K562 (cell line): ENCODE data around the gene RNF227. TPM values are rescaled to one million over a fixed set of nuclear protein-coding genes. Genes with fewer than 3 reads are reported as not detected.

Experiments
- ATAC-seq: fragments of 200-7000 bp; cut with Tn5 transposase; 3 replicates; pipeline ENCODE4 v1.9.1; 2020; ENCODE audit warnings: moderate library complexity
- BruUV-seq: library from RNA; stranded (reverse); fragments of 400-500 nt; replicated peaks from 2 replicates; lab custom pipeline; 2021; lab: Mats Ljungman, UMichigan
- CTCF ChIA-PET: fragments of 300-600 bp; formaldehyde crosslinking; extraction: SDS; loops from one replicate; lab custom pipeline; 2021; ENCODE audit warnings: low intra/inter-chr PET ratio; lab: Yijun Ruan, JAX
- POLR2A ChIA-PET: fragments of 300-600, 350-650 bp; sonication (Branson Sonifier 250); formaldehyde crosslinking; extraction: SDS; loops from one replicate; lab custom pipeline; 2021; ENCODE audit warnings: antibody characterized with exemption, inconsistent platforms; lab: Yijun Ruan, JAX
- DNase-seq, 4 experiments: peaks; one replicate each; pipeline versions ENCODE4 v3.0.0 to v3.0.0-alpha.2; 2011 to 2018; ENCODE audit warnings: low spot score in 3 of 4, mixed read lengths in 3 of 4; ENCODE audit errors: extremely low read depth in 1 of 4
- FAIRE-seq: peaks from 2 replicates; lab custom pipeline; 2011; peaks lifted over from hg19 to GRCh38; lab: Jason Lieb, UNC
- H2AFZ ChIP-seq: 2 replicates; pipeline ENCODE4 v1.6.0; 2011; ENCODE audit warnings: low read depth, low read length, control low read depth, inconsistent platforms
- H3K27ac ChIP-seq: fragments of 200-600 bp; 3 replicates; pipeline ENCODE4 v1.8.0; 2011; ENCODE audit warnings: low read depth, mild to moderate bottlenecking, control low read depth, inconsistent platforms, low read length, moderate library complexity, mixed read lengths; ENCODE audit errors: extremely low read depth
- H3K27me3 ChIP-seq, 2 experiments: fragments of 300-600 bp in 1 of 2; 2 replicates in 1 of 2; 3 replicates in 1 of 2; pipeline versions ENCODE4 v1.6.0 to v1.8.0; 2011; ENCODE audit warnings: inconsistent platforms in 2 of 2, low read length in 2 of 2, mild to moderate bottlenecking in 1 of 2, mixed read lengths in 1 of 2, moderate library complexity in 1 of 2; ENCODE audit not compliant: control insufficient read depth in 2 of 2, insufficient read depth in 2 of 2
- H3K36me3 ChIP-seq: fragments of 300-600 bp; 3 replicates; pipeline ENCODE4 v1.8.0; 2011; ENCODE audit warnings: mild to moderate bottlenecking, low read length, inconsistent platforms; ENCODE audit not compliant: control insufficient read depth, insufficient read depth
- H3K4me1 ChIP-seq, 2 experiments: fragments of 200-600 bp in 1 of 2; replicated peaks in 1 of 2; 2 replicates in 1 of 2; 3 replicates in 1 of 2; pipeline versions ENCODE4 v1.5.1 to v1.8.0; 2011; ENCODE audit warnings: inconsistent platforms in 2 of 2, low read length in 2 of 2, mild to moderate bottlenecking in 1 of 2, mixed read lengths in 1 of 2, moderate library complexity in 1 of 2; ENCODE audit not compliant: control insufficient read depth in 2 of 2, insufficient read depth in 2 of 2
- H3K4me2 ChIP-seq: 2 replicates; pipeline ENCODE4 v1.6.1; 2011; ENCODE audit warnings: low read length, control low read depth, inconsistent platforms, mixed read lengths; ENCODE audit not compliant: insufficient read depth
- H3K4me3 ChIP-seq: fragments of 200-600 bp; sonication (generic), shearing (Covaris generic); 2 replicates; pipeline ENCODE4 v1.5.1; 2016; ENCODE audit warnings: control low read depth, inconsistent platforms
- H3K79me2 ChIP-seq: fragments of 200-600 bp; 3 replicates; pipeline ENCODE4 v1.8.0; 2011; ENCODE audit warnings: low read length, inconsistent platforms; ENCODE audit not compliant: control insufficient read depth, insufficient read depth
- H3K9ac ChIP-seq, 2 experiments: 2 replicates each; pipeline versions ENCODE4 v1.6.0 to v1.6.1; 2011; ENCODE audit warnings: low read depth in 2 of 2, low read length in 2 of 2, control low read depth in 1 of 2, inconsistent platforms in 1 of 2, mild to moderate bottlenecking in 1 of 2, mixed read lengths in 1 of 2; ENCODE audit not compliant: insufficient read depth in 1 of 2
- H3K9me1 ChIP-seq: one replicate; pipeline ENCODE4 v1.6.0; 2011; ENCODE audit warnings: inconsistent platforms, mild to moderate bottlenecking, low read length, moderate library complexity; ENCODE audit not compliant: control insufficient read depth, insufficient read depth
- H3K9me3 ChIP-seq: replicated peaks from 2 replicates; pipeline ENCODE4 v1.5.1; 2011; ENCODE audit warnings: low read depth, low read length, inconsistent platforms; ENCODE audit not compliant: control insufficient read depth, insufficient read depth
- H4K20me1 ChIP-seq: replicated peaks from 2 replicates; pipeline ENCODE4 v1.6.1; 2011; ENCODE audit warnings: low read length, inconsistent platforms, mixed read lengths; ENCODE audit not compliant: control insufficient read depth, insufficient read depth
- SRSF7 ChIP-seq: fragments of 200-400 bp; formaldehyde crosslinking; optimal IDR thresholded peaks from 2 replicates; pipeline ENCODE3; 2017; ENCODE audit warnings: mild to moderate bottlenecking, low read depth, low read length
- ZMIZ1 ChIP-seq, 2 experiments: fragments of 150-350 bp in 1 of 2; IDR thresholded peaks; 2 replicates each; pipeline ENCODE4 v1.6.1; 2012 to 2016; ENCODE audit warnings: low read depth in 2 of 2, low read length in 2 of 2, mild to moderate bottlenecking in 1 of 2, moderate library complexity in 1 of 2
- WGBS: fragments of 100-300 bp; shearing (Covaris generic); methylation state at CpG from one replicate; pipeline ENCODE4 v1.1.6; 2016; ENCODE audit warnings: low coverage, mixed read lengths; ENCODE audit not compliant: insufficient coverage; ENCODE audit errors: missing lambda C conversion rate; 5-methylcytosine and 5-hydroxymethylcytosine counted together
- in situ Hi-C: fragments of 300-500 bp; cut with MboI; formaldehyde crosslinking; loops from 4 replicates; pipeline ENCODE4 v1.15.0; 2018; ENCODE audit warnings: inconsistent platforms, mixed read lengths
- intact Hi-C: fragments of 100-400 bp; cut with micrococcal nuclease; formaldehyde crosslinking; loops from 2 replicates; pipeline ENCODE4 v1.14.2; 2022
- polyA plus RNA-seq, 8 experiments: library from polyadenylated mRNA; depleted of rRNA in 4 of 8; stranded (reverse) in 5 of 8; unstranded in 3 of 8; fragments of >200 nt; fragmentation: Nextera tagmentation in 2 of 8; fragmentation: Illumina TruSeq in 1 of 8; extraction: Ambion mirVana in 2 of 8; extraction: Trizol in 1 of 8; gene quantifications; 2 replicates each; pipeline versions ENCODE4 v1.2.1 to v1.2.3, GENCODE V29; 2011 to 2014; ENCODE audit warnings: inconsistent platforms in 1 of 8, missing spikeins in 1 of 8
- total RNA-seq, 7 experiments: library from RNA; depleted of rRNA in 6 of 7; stranded (reverse); fragments of >200 nt in 6 of 7; fragmentation: Illumina TruSeq in 2 of 7; extraction: Trizol in 2 of 7; gene quantifications; 2 replicates each; pipeline versions ENCODE4 v1.2.1 to v1.2.3, GENCODE V29; 2011 to 2021; ENCODE audit warnings: low replicate concordance in 1 of 7
- TF ChIP-seq, protein P1 (sequence below): fragments of 450-650 bp; IDR thresholded peaks from 2 replicates; pipeline ENCODE4 v1.6.1; 2016; ENCODE audit warnings: low read depth
- TF ChIP-seq, protein P2 (sequence below): fragments of 250-450 bp; sonication (Bioruptor Pico); IDR thresholded peaks from 2 replicates; pipeline ENCODE4 v1.5.0; 2021; ENCODE audit warnings: mild to moderate bottlenecking, moderate library complexity

The RNF227 gene
- total and polyA plus RNA-seq, 9 of the 15 experiments (the other 6 are each of a cell fraction or from before 2014, with no cell fraction given) = 1.1 to 6.7 (median 2.3) TPM

GRCh38 chr17:7922845-7923628 lies 6.9 kb upstream of the RNF227 start:
- 87% methylated on average over 19 of the region's 45 CpGs for WGBS
- Histone ChIP-seq H3K4me1 (peaks cover 0 to 6% of the 10 kb centered on the region in 2 experiments; a peak in 2 of 5 replicates), H3K4me2 (no peak overlapping the region), H3K27ac (no peak overlapping the region), H3K36me3 (no peaks in the 10 kb centered on the region), H4K20me1 (no peaks in the 10 kb centered on the region), H3K9ac (peak overlapping the region in 1 of 2 experiments; percentile 26; a peak in 1 of 4 replicates), H3K79me2 (no peaks in the 10 kb centered on the region), H3K9me3 (no peaks in the 10 kb centered on the region), H3K4me3 (no peak overlapping the region), H3K9me1 (no peaks in the 10 kb centered on the region), H2AFZ (no peak overlapping the region), H3K27me3 (no peaks in the 10 kb centered on the region)
- BruUV-seq = no TSS peak
- DNase-seq = no peak
- POLR2A ChIA-PET = interaction anchor here (0.6 kb wide), 1 partner anchor 12 kb away, joined by 3 read pairs; no protein-coding TSS in a partner anchor
- in situ Hi-C loops = no loop called here
- intact Hi-C loops = no loop called here
- CTCF ChIA-PET = no interaction called here
- no peak for ATAC-seq
- FAIRE-seq = no peak
- TF ChIP-seq, protein P1, sequence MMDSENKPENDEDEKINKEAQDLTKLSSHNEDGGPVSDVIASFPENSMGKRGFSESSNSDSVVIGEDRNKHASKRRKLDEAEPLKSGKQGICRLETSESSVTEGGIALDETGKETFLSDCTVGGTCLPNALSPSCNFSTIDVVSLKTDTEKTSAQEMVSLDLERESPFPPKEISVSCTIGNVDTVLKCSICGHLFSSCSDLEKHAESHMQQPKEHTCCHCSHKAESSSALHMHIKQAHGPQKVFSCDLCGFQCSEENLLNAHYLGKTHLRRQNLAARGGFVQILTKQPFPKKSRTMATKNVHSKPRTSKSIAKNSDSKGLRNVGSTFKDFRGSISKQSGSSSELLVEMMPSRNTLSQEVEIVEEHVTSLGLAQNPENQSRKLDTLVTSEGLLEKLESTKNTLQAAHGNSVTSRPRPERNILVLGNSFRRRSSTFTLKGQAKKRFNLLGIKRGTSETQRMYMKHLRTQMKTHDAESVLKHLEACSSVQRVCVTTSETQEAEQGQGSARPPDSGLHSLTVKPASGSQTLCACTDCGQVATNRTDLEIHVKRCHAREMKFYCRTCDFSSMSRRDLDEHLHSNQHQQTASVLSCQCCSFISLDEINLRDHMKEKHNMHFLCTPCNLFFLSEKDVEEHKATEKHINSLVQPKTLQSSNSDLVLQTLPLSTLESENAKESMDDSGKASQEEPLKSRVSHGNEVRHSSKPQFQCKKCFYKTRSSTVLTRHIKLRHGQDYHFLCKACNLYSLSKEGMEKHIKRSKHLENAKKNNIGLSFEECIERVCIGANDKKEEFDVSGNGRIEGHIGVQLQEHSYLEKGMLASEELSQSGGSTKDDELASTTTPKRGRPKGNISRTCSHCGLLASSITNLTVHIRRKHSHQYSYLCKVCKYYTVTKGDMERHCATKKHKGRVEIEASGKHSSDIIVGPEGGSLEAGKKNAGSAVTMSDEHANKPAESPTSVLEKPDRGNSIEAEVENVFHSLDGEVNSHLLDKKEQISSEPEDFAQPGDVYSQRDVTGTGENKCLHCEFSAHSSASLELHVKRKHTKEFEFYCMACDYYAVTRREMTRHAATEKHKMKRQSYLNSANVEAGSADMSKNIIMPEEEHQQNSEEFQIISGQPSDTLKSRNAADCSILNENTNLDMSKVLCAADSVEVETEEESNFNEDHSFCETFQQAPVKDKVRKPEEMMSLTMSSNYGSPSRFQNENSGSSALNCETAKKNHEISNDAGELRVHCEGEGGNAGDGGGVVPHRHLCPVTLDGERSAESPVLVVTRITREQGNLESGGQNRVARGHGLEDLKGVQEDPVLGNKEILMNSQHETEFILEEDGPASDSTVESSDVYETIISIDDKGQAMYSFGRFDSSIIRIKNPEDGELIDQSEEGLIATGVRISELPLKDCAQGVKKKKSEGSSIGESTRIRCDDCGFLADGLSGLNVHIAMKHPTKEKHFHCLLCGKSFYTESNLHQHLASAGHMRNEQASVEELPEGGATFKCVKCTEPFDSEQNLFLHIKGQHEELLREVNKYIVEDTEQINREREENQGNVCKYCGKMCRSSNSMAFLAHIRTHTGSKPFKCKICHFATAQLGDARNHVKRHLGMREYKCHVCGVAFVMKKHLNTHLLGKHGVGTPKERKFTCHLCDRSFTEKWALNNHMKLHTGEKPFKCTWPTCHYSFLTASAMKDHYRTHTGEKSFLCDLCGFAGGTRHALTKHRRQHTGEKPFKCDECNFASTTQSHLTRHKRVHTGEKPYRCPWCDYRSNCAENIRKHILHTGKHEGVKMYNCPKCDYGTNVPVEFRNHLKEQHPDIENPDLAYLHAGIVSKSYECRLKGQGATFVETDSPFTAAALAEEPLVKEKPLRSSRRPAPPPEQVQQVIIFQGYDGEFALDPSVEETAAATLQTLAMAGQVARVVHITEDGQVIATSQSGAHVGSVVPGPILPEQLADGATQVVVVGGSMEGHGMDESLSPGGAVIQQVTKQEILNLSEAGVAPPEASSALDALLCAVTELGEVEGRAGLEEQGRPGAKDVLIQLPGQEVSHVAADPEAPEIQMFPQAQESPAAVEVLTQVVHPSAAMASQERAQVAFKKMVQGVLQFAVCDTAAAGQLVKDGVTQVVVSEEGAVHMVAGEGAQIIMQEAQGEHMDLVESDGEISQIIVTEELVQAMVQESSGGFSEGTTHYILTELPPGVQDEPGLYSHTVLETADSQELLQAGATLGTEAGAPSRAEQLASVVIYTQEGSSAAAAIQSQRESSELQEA = no peak
- TF ChIP-seq SRSF7 (no peak), ZMIZ1 (IDR thresholded peaks at IDR 0.05; ENCODE audit: low read depth in 2 of 2, low read length in 2 of 2) (no peak)
- TF ChIP-seq, protein P2, sequence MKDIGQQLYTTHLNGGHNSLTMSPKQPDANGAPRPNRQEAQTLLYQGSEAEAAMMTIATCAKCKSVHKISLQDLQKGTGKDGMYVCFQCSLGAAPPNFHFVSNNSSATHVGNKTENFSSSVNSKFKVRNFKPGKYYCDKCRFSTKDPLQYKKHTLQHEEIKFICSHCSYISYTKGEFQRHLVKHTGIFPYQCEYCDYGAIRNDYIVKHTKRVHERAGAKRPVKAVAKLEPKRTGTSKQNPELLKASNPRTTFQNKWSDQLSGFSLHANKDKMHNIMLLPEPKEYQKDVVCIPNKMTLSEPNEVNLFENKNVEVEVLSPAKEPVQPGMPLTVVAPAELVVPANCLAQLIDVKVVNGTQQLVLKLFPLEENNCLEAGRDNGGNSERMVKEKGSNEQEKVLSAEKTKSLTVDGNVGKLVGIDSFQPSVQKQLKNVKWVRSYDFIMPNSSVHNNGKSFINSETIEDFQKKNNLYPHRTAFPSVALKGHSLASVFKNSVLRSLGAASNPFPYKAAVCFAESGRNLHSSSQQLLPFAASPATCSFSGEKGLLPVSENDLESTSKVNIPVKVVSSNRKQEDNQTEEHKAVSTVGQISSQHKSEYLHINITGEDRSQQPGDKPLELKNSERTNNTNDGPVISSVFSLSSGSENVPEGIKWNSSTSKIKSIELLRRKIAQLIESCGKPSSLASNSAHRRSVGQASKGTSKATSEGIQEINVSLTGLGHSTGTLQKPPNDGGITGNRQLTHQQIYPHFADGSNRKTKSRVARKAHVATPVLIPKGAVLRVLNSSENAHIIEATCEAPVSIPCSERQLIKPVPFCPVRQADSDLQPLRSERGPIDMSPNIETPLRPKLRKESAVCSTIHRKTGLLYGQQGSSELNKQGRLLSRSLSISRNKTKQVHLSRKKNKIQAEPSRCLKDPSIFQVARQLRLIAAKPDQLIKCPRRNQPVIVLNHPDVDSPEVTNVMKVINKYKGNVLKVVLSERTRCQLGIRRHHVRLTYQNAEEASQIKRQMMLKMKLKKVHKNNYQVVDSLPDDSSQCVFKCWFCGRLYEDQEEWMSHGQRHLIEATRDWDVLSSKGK (CRISPR knock-in tag) = no peak
